DND-41 (cell line): ENCODE measurements around the gene CIBAR2.
"Not testable (repeated sequence)": the region's sequence is repeated elsewhere in the genome, so short reads cannot be mapped to it uniquely, and the experiment has no call there.

ENCODE experiments used
- ATAC-seq: fragments of 200-7000 bp; cut with Tn5 transposase; 3 replicates; pipeline ENCODE4 v1.9.1; 2021; ENCODE audit warnings: low read depth; ENCODE audit not compliant: insufficient read depth
- DNase-seq: peaks from one replicate; pipeline ENCODE4 v3.0.0-alpha.2; 2020
- H2AFZ ChIP-seq: 2 replicates; pipeline ENCODE4 v1.6.0; 2012; ENCODE audit warnings: low read depth, low read length
- H3K27ac ChIP-seq: 2 replicates; pipeline ENCODE4 v1.5.1; 2012; ENCODE audit warnings: low read length, inconsistent platforms
- H3K27me3 ChIP-seq: fragments of 200-600 bp; sonication (generic); 2 replicates; pipeline ENCODE4 v1.6.0; 2012; ENCODE audit warnings: low read length, mild to moderate bottlenecking, inconsistent platforms; ENCODE audit not compliant: insufficient read depth, poor library complexity
- H3K36me3 ChIP-seq: 2 replicates; pipeline ENCODE4 v1.5.1; 2012; ENCODE audit warnings: low read length, inconsistent platforms; ENCODE audit not compliant: insufficient read depth
- H3K4me1 ChIP-seq: 2 replicates; pipeline ENCODE4 v1.5.1; 2012; ENCODE audit warnings: mild to moderate bottlenecking, low read length; ENCODE audit not compliant: insufficient read depth
- H3K4me2 ChIP-seq: 2 replicates; pipeline ENCODE4 v1.6.0; 2012; ENCODE audit warnings: mild to moderate bottlenecking, moderate library complexity, low read length, inconsistent platforms; ENCODE audit not compliant: insufficient read depth
- H3K4me3 ChIP-seq, 2 experiments: fragments of 200-600 bp in 1 of 2; shearing (Covaris generic) in 1 of 2; 2 replicates each; pipeline ENCODE4 v1.5.1; 2012 to 2016; ENCODE audit warnings: inconsistent platforms in 2 of 2, low read length in 2 of 2, mild to moderate bottlenecking in 2 of 2, low read depth in 1 of 2, moderate library complexity in 1 of 2
- H3K79me2 ChIP-seq: 2 replicates; pipeline ENCODE4 v1.6.0; 2012; ENCODE audit warnings: low read length, inconsistent platforms; ENCODE audit not compliant: insufficient read depth
- H3K9ac ChIP-seq: 2 replicates; pipeline ENCODE4 v1.6.0; 2012; ENCODE audit warnings: low read depth, mild to moderate bottlenecking, inconsistent platforms, low read length, moderate library complexity
- H3K9me3 ChIP-seq: 2 replicates; pipeline ENCODE4 v1.5.1; 2012; ENCODE audit warnings: low read length, moderate library complexity, mild to moderate bottlenecking, inconsistent platforms; ENCODE audit not compliant: insufficient read depth, severe bottlenecking
- H4K20me1 ChIP-seq: 2 replicates; pipeline ENCODE4 v1.6.0; 2012; ENCODE audit warnings: low read length; ENCODE audit not compliant: insufficient read depth
- EZH2 ChIP-seq: IDR thresholded peaks from 3 replicates; pipeline ENCODE4 v1.6.1; 2012; ENCODE audit warnings: borderline replicate concordance, low read depth, mild to moderate bottlenecking, moderate library complexity, low read length, inconsistent platforms; ENCODE audit not compliant: severe bottlenecking
- TF ChIP-seq, protein P1 (sequence below): IDR thresholded peaks from 2 replicates; pipeline ENCODE4 v1.5.1; 2012; ENCODE audit warnings: borderline replicate concordance, low read length, moderate library complexity, mild to moderate bottlenecking; ENCODE audit not compliant: poor library complexity, severe bottlenecking; ENCODE audit errors: extremely low read depth

The CIBAR2 gene

DNA sequence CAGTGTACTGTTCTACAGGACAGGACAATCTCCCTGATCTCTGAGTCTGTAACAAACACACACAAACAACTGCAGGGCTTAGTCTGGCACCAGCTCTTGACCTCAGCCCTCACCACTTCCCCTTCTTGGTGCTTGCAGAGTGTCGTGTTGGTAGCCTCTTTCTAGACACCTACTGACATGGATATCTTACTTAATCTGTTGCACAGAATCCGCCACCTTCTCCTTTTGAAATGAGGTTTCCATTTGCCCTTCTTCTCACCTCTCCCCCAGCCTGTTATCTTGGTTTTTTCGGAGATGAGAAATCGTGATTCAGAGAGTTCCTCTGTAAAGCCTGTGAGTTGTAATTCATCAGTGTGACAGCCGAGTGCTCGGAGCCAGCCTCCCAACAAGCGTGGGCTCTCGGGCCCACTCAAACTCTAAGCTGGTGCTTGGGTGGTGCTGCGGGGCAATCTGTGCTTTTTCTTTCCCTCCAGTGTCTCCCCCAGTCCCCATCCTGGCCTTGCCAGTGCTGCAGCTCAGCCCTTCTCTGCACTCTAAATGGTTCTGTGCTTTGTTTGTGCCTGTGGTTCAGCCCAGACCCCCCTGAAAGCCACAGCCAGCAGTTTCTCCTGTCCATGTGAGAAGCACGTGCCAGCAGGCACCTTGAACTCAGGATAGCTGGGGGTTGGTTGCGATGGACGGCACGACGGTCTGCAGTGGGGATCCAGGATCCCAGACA is 56.6 kb downstream of the CIBAR2 start:
- DNase-seq (peak; percentile 77), ATAC-seq (peak; percentile 96)
- Histone ChIP-seq H3K9me3 (no peaks in the 10 kb centered on the region), H3K36me3 (no peaks in the 10 kb centered on the region), H3K4me1 (peaks cover 26% of the 10 kb centered on the region), H3K27ac (peak overlapping the region; percentile 73), H3K27me3 (no peaks in the 10 kb centered on the region), H2AFZ (peak overlapping the region; percentile 64), H3K4me3 (peak overlapping the region in 1 of 2 experiments; percentile 40; a peak in 2 of 4 replicates), H3K79me2 (no peaks in the 10 kb centered on the region), H4K20me1 (no peaks in the 10 kb centered on the region), H3K9ac (peak overlapping the region; percentile 41), H3K4me2 (peak overlapping the region; percentile 59)
- TF ChIP-seq EZH2: no peak

DNA sequence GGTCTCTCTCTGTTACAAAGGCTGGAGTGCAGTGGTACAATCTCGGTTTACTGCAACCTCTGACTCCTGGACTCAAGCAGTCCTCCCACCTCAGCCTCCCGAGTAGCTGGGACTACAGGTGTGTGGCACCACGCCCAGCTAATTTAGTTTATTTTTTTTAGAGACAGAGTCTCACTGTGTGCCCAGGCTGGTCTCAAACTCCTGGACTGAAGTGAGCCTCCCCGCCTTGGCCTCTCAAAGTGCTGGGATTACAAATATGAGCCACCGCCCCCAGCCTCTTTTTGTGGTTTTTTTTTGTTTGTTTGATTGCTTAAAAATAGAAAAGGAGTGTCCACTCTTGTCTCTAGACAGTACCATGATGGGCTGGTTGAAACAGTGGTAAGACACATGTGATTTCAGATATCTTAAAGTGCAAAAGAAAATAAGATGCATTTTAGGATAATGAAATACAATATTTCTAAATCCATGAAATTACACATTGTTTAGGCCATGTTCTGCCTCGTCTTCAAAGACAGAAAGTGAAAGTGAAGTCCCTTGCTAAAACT is 57.3 kb downstream of the CIBAR2 start:
- H3K27ac ChIP-seq: peak overlapping the region; percentile 73
- DNase-seq: peak; percentile 9
- H2AFZ ChIP-seq: peak overlapping the region; percentile 64
- no peaks in the 10 kb centered on the region for H3K27me3 ChIP-seq
- peak overlapping the region in 1 of 2 experiments; percentile 40; a peak in 1 of 4 replicates for H3K4me3 ChIP-seq
- no peak for TF ChIP-seq EZH2
- TF ChIP-seq, protein P1, sequence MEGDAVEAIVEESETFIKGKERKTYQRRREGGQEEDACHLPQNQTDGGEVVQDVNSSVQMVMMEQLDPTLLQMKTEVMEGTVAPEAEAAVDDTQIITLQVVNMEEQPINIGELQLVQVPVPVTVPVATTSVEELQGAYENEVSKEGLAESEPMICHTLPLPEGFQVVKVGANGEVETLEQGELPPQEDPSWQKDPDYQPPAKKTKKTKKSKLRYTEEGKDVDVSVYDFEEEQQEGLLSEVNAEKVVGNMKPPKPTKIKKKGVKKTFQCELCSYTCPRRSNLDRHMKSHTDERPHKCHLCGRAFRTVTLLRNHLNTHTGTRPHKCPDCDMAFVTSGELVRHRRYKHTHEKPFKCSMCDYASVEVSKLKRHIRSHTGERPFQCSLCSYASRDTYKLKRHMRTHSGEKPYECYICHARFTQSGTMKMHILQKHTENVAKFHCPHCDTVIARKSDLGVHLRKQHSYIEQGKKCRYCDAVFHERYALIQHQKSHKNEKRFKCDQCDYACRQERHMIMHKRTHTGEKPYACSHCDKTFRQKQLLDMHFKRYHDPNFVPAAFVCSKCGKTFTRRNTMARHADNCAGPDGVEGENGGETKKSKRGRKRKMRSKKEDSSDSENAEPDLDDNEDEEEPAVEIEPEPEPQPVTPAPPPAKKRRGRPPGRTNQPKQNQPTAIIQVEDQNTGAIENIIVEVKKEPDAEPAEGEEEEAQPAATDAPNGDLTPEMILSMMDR: no peak
- no peaks in the 10 kb centered on the region for H4K20me1 ChIP-seq
- H3K79me2 ChIP-seq: no peaks in the 10 kb centered on the region
- no peaks in the 10 kb centered on the region for H3K9me3 ChIP-seq
- no peaks in the 10 kb centered on the region for H3K36me3 ChIP-seq
- H3K4me1 ChIP-seq: peaks cover 26% of the 10 kb centered on the region
- ATAC-seq: no peak
- peak overlapping the region; percentile 41 for H3K9ac ChIP-seq
- peak overlapping the region; percentile 59 for H3K4me2 ChIP-seq

DNA sequence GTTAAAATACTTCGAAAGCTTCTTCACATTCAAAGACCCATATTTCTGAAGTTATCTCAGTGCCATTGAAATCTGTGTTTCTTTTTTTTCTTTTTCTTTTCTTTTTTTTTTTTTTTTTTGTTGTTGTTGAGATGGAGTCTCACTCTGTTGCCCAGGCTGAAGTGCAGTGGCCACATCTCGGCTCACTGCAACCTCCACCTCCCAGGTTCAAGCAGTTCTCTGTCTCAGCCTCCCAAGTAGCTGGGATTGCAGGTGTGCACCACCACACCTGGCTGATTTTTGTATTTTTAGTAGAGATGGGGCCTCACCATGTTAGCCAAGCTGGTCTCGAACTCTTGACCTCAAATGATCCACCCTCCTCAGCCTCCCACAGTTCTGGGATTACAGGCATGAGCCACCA is 58.0 kb downstream of the CIBAR2 start:
- ATAC-seq, H3K27ac ChIP-seq, H4K20me1 ChIP-seq, H3K27me3 ChIP-seq, H2AFZ ChIP-seq, H3K36me3 ChIP-seq, DNase-seq, H3K9me3 ChIP-seq, H3K79me2 ChIP-seq, H3K9ac ChIP-seq, H3K4me2 ChIP-seq, H3K4me3 ChIP-seq: not testable (repeated sequence)
- H3K4me1 ChIP-seq: peaks cover 26% of the 10 kb centered on the region

DNA sequence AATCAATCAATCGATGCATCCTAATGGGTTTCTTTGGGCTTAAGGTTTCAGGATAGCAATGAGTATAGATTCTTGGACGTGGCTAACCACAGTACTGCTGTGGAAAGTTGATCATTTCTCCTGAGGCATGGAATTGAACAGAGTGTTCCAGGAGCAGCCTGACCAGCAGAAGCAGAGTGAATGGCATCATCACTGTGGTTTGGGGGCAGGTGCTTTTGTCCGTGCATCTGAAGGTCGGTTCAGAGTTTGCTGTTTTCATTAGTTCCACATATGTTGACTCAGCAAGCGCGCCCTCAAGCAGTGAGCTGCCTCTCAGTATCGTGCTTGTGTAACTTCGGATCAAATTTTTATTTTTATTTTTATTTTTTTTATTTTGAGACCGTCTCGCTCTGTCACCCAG is 59.7 kb downstream of the CIBAR2 start:
- Histone ChIP-seq H3K27me3 (no peaks in the 10 kb centered on the region), H3K27ac (no peak overlapping the region), H3K36me3 (no peaks in the 10 kb centered on the region), H4K20me1 (no peaks in the 10 kb centered on the region; the same call in 1 of the 2 replicates), H3K79me2 (no peaks in the 10 kb centered on the region), H3K9me3 (no peaks in the 10 kb centered on the region), H3K4me3 (no peak overlapping the region), H3K4me2 (no peak overlapping the region), H2AFZ (no peak overlapping the region), H3K9ac (no peak overlapping the region), H3K4me1 (peaks cover 26% of the 10 kb centered on the region)
- no peak for TF ChIP-seq EZH2
- TF ChIP-seq, protein P1: no peak
- ATAC-seq: no peak
- DNase-seq: no peak
